WTC11 (cell line): Measurements from ENCODE around the gene PGPEP1.

Experiments
- TF ChIP-seq, protein P1 (sequence below): fragments of 200-600 bp; IDR thresholded peaks from 2 replicates; pipeline ENCODE4 v1.8.0; 2022; ENCODE audit warnings: antibody characterized with exemption
- TF ChIP-seq, protein P2 (sequence below): sonication (generic); formaldehyde crosslinking; IDR thresholded peaks from 2 replicates; pipeline ENCODE4 v1.8.1; 2023; ENCODE audit warnings: mild to moderate bottlenecking, missing genetic modification reagents

DNA sequence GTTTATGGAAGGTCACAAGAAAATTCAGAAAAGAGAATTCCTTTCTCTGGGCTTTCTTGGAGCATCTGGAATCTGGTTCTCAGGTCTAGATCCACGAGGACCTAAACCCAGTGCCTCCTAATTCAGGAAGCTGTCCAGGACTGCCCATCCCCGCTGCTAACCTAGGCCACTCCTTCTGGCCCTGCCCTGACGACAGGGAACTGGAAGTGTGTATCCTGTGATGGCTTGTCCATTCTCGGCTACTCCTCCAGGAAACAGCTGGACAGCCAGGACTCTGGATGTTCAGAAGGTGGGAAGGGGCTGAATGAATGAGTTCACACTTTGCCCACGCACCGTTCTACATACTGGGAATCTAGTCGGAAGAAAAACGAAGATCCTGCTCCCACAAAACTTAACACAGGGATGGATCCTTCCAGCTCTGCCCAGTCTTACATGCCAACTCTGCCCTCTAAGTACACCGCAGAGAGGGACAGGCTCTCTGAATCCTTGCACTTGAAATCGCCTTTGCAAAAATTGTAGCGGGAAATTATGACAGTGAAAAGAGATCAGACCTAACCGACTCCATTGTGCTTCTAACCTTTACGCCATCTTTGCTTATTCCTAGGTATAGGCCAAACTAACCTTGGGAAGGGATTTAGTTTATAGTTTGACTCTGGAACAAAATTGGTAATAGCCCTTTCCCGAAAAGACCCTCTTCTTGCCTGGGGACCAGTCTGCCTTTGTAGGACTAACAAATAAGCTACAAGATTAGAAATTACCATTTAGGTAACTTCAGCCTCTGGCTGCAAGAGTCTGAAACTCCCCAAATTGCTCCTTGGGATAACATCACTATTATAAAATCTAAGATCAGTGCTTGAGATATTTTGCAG is 19.3 kb upstream of the PGPEP1 start:
- TF ChIP-seq, protein P1, sequence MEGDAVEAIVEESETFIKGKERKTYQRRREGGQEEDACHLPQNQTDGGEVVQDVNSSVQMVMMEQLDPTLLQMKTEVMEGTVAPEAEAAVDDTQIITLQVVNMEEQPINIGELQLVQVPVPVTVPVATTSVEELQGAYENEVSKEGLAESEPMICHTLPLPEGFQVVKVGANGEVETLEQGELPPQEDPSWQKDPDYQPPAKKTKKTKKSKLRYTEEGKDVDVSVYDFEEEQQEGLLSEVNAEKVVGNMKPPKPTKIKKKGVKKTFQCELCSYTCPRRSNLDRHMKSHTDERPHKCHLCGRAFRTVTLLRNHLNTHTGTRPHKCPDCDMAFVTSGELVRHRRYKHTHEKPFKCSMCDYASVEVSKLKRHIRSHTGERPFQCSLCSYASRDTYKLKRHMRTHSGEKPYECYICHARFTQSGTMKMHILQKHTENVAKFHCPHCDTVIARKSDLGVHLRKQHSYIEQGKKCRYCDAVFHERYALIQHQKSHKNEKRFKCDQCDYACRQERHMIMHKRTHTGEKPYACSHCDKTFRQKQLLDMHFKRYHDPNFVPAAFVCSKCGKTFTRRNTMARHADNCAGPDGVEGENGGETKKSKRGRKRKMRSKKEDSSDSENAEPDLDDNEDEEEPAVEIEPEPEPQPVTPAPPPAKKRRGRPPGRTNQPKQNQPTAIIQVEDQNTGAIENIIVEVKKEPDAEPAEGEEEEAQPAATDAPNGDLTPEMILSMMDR, result no peak
- TF ChIP-seq, protein P2, sequence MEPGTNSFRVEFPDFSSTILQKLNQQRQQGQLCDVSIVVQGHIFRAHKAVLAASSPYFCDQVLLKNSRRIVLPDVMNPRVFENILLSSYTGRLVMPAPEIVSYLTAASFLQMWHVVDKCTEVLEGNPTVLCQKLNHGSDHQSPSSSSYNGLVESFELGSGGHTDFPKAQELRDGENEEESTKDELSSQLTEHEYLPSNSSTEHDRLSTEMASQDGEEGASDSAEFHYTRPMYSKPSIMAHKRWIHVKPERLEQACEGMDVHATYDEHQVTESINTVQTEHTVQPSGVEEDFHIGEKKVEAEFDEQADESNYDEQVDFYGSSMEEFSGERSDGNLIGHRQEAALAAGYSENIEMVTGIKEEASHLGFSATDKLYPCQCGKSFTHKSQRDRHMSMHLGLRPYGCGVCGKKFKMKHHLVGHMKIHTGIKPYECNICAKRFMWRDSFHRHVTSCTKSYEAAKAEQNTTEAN (CRISPR knock-in tag), result no peak
